AG09319 (cell line): ENCODE data around the gene CALCOCO2.

Experiments used
- DNase-seq: peaks from one replicate; pipeline ENCODE4 v3.0.0-alpha.2; 2010; ENCODE audit warnings: low read depth; ENCODE audit errors: extremely low read depth
- TF ChIP-seq, protein P1 (sequence below): IDR thresholded peaks from 2 replicates; pipeline ENCODE4 v1.5.1; 2011; ENCODE audit warnings: low read depth, mild to moderate bottlenecking, inconsistent platforms, low read length, moderate library complexity

Gene CALCOCO2

DNA sequence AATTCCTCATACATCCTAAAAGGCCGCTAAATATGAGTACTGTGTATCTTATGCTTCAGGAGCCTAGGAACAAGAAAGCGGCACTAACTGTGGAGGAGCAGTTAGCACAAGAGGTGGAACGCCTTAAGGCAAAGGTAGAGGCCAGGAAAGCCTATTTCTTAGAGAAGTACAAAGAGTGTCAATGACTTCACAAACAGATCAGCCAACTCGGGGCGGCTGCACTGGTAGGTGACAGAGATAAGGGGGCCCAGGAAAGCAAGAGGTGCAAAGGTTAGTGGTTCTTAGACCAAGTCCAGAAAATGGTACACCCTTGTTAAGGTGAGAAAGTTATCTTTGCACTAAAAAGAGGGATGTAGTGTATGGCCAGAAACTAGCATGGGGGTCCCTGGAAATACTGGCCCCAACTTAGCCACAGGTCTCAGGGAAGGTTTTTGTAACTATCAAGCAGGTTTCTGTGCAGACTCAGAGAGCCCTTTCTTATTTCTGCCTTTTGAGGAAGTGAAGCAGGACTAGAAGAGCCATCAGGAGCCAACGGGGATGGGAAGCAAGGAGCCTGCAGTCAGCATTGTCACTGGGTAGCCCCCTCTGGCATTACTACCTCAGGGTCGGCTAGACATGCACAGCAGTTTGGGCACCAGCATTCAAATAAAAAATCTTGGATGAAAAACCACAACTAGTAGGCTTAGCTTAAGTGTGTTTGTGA, 24.1 kb downstream of the CALCOCO2 start:
- no peak for DNase-seq

DNA sequence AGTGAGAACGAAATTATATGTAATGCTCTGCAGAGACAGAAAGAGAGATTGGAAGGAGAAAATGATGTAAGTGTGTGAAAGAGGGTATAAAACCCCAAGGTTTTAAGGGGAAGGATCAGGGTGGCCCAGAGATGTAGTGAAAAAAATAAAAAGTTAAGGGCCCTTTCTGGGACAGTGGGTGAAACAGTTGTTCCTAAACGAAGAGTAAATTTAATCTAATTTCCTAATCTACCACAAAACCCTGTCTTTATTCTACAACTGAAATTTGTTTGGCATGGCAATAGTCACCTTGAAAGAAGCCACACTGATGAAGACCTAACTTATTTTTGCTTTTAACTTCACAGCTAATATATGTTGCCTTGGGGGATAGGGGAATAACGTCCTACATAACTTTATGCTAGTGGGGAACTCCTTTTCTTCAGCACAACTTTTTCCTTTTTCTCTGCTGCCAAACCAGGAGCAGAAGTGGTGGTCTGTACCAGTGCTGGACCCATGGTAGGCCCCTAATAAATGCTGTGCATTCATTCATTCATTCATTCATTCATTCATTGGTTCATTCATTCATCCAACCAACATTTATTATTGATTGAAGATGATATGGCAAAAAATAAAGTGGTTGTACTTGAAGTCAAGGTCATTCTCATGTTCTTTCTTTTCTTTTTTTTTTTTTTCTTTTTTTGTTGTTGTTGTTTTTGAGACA, 25.4 kb downstream of the CALCOCO2 start:
- no peak for DNase-seq
- TF ChIP-seq, protein P1, sequence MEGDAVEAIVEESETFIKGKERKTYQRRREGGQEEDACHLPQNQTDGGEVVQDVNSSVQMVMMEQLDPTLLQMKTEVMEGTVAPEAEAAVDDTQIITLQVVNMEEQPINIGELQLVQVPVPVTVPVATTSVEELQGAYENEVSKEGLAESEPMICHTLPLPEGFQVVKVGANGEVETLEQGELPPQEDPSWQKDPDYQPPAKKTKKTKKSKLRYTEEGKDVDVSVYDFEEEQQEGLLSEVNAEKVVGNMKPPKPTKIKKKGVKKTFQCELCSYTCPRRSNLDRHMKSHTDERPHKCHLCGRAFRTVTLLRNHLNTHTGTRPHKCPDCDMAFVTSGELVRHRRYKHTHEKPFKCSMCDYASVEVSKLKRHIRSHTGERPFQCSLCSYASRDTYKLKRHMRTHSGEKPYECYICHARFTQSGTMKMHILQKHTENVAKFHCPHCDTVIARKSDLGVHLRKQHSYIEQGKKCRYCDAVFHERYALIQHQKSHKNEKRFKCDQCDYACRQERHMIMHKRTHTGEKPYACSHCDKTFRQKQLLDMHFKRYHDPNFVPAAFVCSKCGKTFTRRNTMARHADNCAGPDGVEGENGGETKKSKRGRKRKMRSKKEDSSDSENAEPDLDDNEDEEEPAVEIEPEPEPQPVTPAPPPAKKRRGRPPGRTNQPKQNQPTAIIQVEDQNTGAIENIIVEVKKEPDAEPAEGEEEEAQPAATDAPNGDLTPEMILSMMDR, result no peak

More for the DNA sequence above, 24.1 kb downstream of the CALCOCO2 start:
- TF ChIP-seq, protein P1, result no peak

DNA sequence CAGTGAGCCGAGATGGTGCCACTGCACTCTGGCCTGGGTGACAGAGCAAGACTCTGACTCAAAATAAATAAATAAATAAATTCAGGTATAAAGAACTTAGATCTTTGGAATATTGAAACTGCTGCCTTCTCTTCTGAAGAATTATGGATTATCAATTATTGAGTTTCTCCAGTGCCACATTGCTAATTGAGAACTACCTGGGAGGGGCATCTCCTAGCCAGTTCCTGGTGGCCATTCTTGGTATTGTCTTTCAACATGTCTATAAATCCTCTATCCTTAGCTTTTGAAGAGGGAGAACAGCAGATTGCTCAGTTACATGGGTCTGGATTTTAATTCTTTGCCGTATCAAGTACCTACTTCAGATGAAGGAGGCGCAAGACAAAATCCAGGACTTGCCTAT, 29.2 kb downstream of the CALCOCO2 start:
- DNase-seq, result no peak
- TF ChIP-seq, protein P1, result no peak

DNA sequence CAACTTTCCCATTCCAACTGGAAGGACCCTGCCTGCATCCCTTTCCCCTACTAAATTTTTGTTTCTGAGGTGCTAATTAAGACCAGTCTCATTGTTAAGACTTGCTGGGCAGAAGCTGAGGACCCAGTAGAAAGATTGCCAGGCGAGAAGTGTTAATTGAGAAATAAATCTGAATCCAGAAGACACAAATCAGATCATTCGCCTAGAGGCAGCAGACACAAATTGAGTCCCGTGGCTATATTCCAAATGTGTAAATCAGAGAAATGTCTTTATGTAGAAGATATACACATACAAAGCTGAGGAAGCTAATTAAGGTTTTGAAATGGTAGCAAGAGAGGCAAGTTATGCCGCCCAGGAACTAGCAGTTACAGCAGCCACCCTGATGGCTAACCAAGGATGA, 29.6 kb downstream of the CALCOCO2 start:
- TF ChIP-seq, protein P1, result no peak
- no peak for DNase-seq

DNA sequence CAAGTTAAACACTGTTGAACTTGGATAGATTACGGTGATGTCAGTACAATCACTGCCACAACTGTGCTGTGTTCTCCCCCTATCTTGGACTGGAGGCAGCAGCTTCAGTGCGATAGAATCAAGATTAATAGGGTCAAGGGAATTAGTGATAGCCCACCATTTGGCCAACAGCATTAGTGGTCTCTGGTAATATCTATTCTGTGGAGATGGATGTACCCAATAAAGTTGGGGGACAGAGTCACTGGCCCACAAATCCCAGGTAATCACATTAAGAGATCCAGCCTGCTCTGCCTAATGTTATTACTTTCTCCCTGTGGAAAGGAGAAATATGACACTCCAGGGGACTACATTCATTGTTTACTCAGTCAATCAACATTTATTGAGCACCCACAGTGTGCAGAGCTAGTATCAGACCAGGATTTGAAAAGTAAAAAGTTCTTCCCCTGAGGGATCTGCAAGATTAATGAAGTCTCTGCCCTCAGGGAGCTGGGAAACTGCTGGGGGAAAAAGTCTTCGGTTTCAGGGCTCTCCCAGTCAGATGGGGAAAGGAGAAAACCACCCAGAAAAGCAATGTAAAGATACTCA, 38.2 kb downstream of the CALCOCO2 start:
- no peak for DNase-seq
- TF ChIP-seq, protein P1, result no peak

DNA sequence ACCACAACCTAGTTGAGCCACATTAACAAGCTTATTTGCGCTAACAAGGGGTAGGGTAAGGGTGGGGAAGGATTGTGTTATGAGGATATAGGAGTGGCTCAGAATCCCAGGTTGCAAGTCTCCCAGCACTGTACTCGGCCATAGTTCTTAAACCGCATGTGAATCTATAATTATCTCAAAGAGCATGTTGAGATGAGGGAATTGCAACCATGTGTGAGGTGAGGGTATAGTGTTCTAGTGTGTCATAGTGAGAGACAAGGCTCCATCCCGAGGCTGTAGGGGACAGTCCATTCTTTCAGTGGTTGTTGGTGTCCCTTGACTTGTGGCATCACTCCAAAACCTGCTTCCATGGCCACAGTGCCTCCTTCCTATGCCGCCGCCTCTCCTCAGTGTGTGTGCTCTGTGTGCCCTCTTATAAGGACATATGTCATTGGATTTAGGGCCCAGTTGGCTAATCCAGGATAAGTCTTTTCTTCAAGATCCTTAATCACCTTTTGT, 39.0 kb downstream of the CALCOCO2 start:
- TF ChIP-seq, protein P1, result no peak

DNA sequence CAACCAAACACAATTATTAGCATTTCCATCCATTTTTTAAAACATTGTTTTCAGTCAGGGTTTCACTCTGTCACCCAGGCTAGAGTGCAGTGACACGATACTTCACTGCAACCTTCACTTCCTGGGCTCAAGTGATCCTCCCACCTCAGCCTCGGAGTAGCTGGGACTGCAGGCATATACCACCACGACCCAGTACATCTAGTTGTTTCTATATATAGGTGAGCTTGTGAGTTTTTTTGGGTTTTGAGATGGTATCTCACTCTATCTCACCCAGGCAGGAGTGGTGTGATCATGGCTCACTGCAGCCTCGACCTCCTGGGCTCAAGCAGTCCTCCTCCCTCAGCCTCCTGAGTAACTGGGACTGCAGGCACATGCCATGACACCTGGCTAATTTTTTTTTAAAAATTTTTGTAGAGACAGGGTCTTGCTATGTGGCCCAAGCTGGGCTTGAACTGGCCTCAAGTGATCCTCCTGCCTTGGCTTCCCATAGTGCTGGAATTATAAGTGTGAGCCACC, 40.3 kb downstream of the CALCOCO2 start:
- DNase-seq, result no peak
- TF ChIP-seq, protein P1, result no peak

More for the DNA sequence above, 39.0 kb downstream of the CALCOCO2 start:
- no peak for DNase-seq
